IMR-90 (cell line): ENCODE measurements around the gene STX8.

Experiments used
- CEBPB ChIP-seq: IDR thresholded peaks from 2 replicates; pipeline ENCODE4 v1.6.1; 2012; ENCODE audit warnings: low read depth, low read length, improper control_type of control experiment
- CHD1 ChIP-seq: IDR thresholded peaks from 2 replicates; pipeline ENCODE4 v1.6.1; 2012; ENCODE audit warnings: low read depth, low read length, improper control_type of control experiment
- MAFK ChIP-seq: IDR thresholded peaks from 2 replicates; pipeline ENCODE4 v1.6.1; 2012; ENCODE audit warnings: low read depth, low read length, improper control_type of control experiment
- MXI1 ChIP-seq: IDR thresholded peaks from 2 replicates; pipeline ENCODE4 v1.6.1; 2012; ENCODE audit warnings: low read depth, mild to moderate bottlenecking, low read length, moderate library complexity, borderline replicate concordance
- POLR2A ChIP-seq: IDR thresholded peaks from 2 replicates; pipeline ENCODE4 v1.6.1; 2012; ENCODE audit warnings: mild to moderate bottlenecking, low read depth, low read length
- SMC3 ChIP-seq: fragments of 150-350 bp; IDR thresholded peaks from 2 replicates; pipeline ENCODE4 v1.6.1; 2016; ENCODE audit warnings: low read depth, mild to moderate bottlenecking, antibody characterized with exemption, low read length, moderate library complexity
- TF ChIP-seq, protein P1 (sequence below): conservative IDR thresholded peaks from 2 replicates; pipeline ENCODE4 v1.5.1; 2012; ENCODE audit warnings: mild to moderate bottlenecking, low read depth, low read length, improper control_type of control experiment

DNA sequence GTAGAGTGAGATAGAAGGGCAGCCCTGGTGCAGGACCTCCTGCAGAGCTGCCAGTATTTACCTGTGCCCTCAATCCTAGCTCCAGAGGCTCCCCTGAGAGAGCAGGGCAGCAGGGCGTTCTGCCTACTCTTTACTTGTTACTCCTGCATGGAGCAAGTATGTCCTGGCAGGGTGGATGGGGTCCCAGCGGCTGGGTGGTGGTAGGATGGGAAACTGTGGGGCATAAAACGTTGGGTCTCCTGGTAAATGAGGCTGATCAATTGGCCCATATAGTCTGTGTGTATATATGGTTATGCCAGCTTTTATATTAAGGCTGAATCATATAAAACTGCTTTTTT is 362.3 kb downstream of the STX8 start:
- TF ChIP-seq, protein P1, sequence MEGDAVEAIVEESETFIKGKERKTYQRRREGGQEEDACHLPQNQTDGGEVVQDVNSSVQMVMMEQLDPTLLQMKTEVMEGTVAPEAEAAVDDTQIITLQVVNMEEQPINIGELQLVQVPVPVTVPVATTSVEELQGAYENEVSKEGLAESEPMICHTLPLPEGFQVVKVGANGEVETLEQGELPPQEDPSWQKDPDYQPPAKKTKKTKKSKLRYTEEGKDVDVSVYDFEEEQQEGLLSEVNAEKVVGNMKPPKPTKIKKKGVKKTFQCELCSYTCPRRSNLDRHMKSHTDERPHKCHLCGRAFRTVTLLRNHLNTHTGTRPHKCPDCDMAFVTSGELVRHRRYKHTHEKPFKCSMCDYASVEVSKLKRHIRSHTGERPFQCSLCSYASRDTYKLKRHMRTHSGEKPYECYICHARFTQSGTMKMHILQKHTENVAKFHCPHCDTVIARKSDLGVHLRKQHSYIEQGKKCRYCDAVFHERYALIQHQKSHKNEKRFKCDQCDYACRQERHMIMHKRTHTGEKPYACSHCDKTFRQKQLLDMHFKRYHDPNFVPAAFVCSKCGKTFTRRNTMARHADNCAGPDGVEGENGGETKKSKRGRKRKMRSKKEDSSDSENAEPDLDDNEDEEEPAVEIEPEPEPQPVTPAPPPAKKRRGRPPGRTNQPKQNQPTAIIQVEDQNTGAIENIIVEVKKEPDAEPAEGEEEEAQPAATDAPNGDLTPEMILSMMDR, result no peak
- TF ChIP-seq SMC3, result no peak
- TF ChIP-seq POLR2A, result no peak
- TF ChIP-seq MXI1, result no peak
- no peak for TF ChIP-seq CEBPB
- TF ChIP-seq CHD1, result no peak
- TF ChIP-seq MAFK, result no peak
